Adrenal gland (tissue), 12 donors: ENCODE results near the gene RAMP2. TPM values are rescaled to one million over a fixed set of nuclear protein-coding genes. Genes with fewer than 3 reads are reported as not detected.

Experiments used
- DNase-seq, 7 donors: peaks; one replicate each; pipeline ENCODE4 v3.0.0-alpha.2; 2019 to 2020
- H3K27ac ChIP-seq, 5 donors: fragments of 200-600 bp; sonication (generic) in 4 of 5; 1 replicate in 3 of 5; 2 replicates in 2 of 5; pipeline versions ENCODE4 v1.5.1 to v1.8.0; 2016 to 2020; ENCODE audit warnings: mild to moderate bottlenecking in 1 of 5
- H3K27me3 ChIP-seq: fragments of 200-600 bp; 2 replicates; pipeline ENCODE4 v1.8.0; 2021
- H3K36me3 ChIP-seq, 2 donors: fragments of 200-600 bp; replicated peaks in 1 of 2; 1 replicate in 1 of 2; 2 replicates in 1 of 2; pipeline versions ENCODE4 v1.5.1 to v1.8.0; 2018 to 2022
- H3K4me1 ChIP-seq, 2 donors: fragments of 200-600 bp; replicated peaks in 1 of 2; 1 replicate in 1 of 2; 2 replicates in 1 of 2; pipeline versions ENCODE4 v1.5.1 to v1.8.0; 2018 to 2021
- H3K4me3 ChIP-seq, 4 donors: fragments of 200-600 bp; sonication (generic) in 3 of 4; one replicate each; pipeline ENCODE4 v1.5.1; 2016 to 2018
- H3K9me3 ChIP-seq, 3 donors: fragments of 200-600 bp; sonication (generic) in 1 of 3; replicated peaks in 1 of 3; 1 replicate in 2 of 3; 2 replicates in 1 of 3; pipeline versions ENCODE4 v1.5.1 to v1.8.0; 2016 to 2021
- CTCF ChIP-seq, 6 experiments: fragments of 450-650 bp in 4 of 6; fragments of 200-600 bp in 2 of 6; sonication (generic) in 1 of 6; IDR thresholded peaks; 1 replicate in 5 of 6; 2 replicates in 1 of 6; pipeline versions ENCODE4 v1.5.1 to v1.8.0; 2016 to 2021; ENCODE audit warnings: antibody characterized with exemption in 6 of 6, mild to moderate bottlenecking in 2 of 6, moderate library complexity in 1 of 6
- POLR2A ChIP-seq, 2 donors: fragments of 450-650 bp; IDR thresholded peaks; one replicate each; pipeline ENCODE4 v1.6.1; 2017; ENCODE audit warnings: antibody characterized with exemption in 2 of 2, mild to moderate bottlenecking in 2 of 2, moderate library complexity in 1 of 2
- WGBS, 4 donors: extraction: QIAGEN DNeasy Blood & Tissue Kit in 2 of 4; methylation state at CpG; one replicate each; pipeline versions ENCODE4 v1.1.5 to v1.1.7; 2013 to 2017; 5-methylcytosine and 5-hydroxymethylcytosine counted together
- intact Hi-C, 2 donors: fragments of 100-400 bp; cut with DNase I; formaldehyde crosslinking; loops; one replicate each; pipeline versions ENCODE4 v1.14.1 to v1.15.0; 2022 to 2023
- polyA plus RNA-seq, 3 donors: library from polyadenylated mRNA; stranded (reverse); fragments of 200-250 nt in 2 of 3; fragments of 350-450 nt in 1 of 3; fragmentation: Illumina TruSeq in 1 of 3; extraction: RNeasy Lipid Tissue Mini Kit (QIAGEN cat#74804) in 1 of 3; gene quantifications; one replicate each; pipeline ENCODE4 v1.2.3, GENCODE V29; 2013 to 2014
- total RNA-seq, 9 donors: library from RNA; depleted of rRNA in 4 of 9; stranded (reverse); fragments of >200 nt in 4 of 9; fragments of 120-200 nt in 1 of 9; fragmentation: NEBNext Ultra II Directional in 1 of 9; extraction: Animal tissue kit (Norgen Biotek cat#: 25700) in 1 of 9; gene quantifications; one replicate each; pipeline versions ENCODE4 v1.1.0 to v1.2.4, GENCODE V29; 2013 to 2023
- donor health status: healthy with polysubstance abuse.
- donor health status: Bipolar disorder and iron deficiency.
- donor health status: DM: yes; HTN: yes; CAD: no.
- donor health status: DM: no; HTN: no; CAD: no.
- donor health status: DM: no; HTN: no; CAD: no.
- donor health status: DM: yes; HTN: yes; CAD: no.

The RAMP2 gene
- total and polyA plus RNA-seq, 12 donors: 4.6 to 67.5 (median 22.3) TPM

- no peak for DNase-seq
- H3K4me1 ChIP-seq: peaks cover 9 to 21% of the 10 kb centered on the region in 2 donors
- no peaks in the 10 kb centered on the region for H3K9me3 ChIP-seq
- no peak overlapping the region for H3K4me3 ChIP-seq
- peaks cover 27% of the 10 kb centered on the region for H3K27me3 ChIP-seq
- TF ChIP-seq CTCF (IDR thresholded peaks at IDR 0.05): no peak
- TF ChIP-seq POLR2A (IDR thresholded peaks at IDR 0.05): no peak
- 83 to 95% (median 90%) methylated on average over 4 to 5 of the region's 5 CpGs for WGBS, 4 donors
- H3K27ac ChIP-seq: no peak overlapping the region
- intact Hi-C loops: loop anchor here in 1 of 2 donors (10.0 kb wide), 1 partner anchor 884 kb away; no protein-coding TSS in a partner anchor
- peaks cover 0 to 47% of the 10 kb centered on the region in 2 donors for H3K36me3 ChIP-seq
Measured at GRCh38 chr17:42778570-42778969, 17.5 kb downstream of the RAMP2 start.

DNA sequence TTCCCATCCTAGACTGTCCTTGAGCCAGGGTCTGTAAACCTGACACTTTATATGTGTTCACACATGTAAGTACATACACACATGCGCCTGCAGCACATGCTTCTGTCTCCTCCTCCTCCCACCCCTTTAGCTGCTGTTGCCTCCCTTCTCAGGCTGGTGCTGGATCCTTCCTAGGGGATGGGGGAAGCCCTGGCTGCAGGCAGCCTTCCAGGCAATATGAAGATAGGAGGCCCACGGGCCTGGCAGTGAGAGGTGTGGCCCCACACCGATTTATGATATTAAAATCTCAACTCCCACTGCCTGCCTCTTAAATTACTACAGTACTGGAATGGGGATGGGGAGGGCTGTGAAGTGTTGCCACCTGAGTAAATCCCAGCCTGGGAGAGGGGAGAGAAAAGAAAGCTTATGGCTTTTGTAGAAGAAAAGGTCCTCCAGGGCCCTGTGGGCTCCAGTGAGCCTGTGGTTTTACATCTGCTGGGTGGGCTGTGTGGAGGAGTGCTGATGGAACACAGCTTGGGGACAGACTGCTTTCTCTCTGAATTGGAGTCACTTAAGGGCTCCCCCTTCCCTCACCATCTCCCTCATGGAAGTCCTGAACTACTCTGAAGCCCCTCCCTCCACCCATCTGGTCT lies 18.4 kb downstream of the RAMP2 start:
- DNase-seq: no peak
- no peak overlapping the region for H3K27ac ChIP-seq
- WGBS, 4 donors: 71 to 85% (median 76%) methylated on average over 3 of the region's 3 CpGs
- H3K4me3 ChIP-seq: no peak overlapping the region
- peaks cover 0 to 47% of the 10 kb centered on the region in 2 donors for H3K36me3 ChIP-seq
- no peaks in the 10 kb centered on the region for H3K9me3 ChIP-seq
- peaks cover 1 to 17% of the 10 kb centered on the region in 2 donors for H3K4me1 ChIP-seq
- TF ChIP-seq POLR2A (IDR thresholded peaks at IDR 0.05): no peak
- TF ChIP-seq CTCF (IDR thresholded peaks at IDR 0.05): no peak
- peaks cover 36% of the 10 kb centered on the region for H3K27me3 ChIP-seq
- intact Hi-C loops: loop anchor here in 1 of 2 donors (10.0 kb wide), 1 partner anchor 885 kb away; no protein-coding TSS in a partner anchor

DNA sequence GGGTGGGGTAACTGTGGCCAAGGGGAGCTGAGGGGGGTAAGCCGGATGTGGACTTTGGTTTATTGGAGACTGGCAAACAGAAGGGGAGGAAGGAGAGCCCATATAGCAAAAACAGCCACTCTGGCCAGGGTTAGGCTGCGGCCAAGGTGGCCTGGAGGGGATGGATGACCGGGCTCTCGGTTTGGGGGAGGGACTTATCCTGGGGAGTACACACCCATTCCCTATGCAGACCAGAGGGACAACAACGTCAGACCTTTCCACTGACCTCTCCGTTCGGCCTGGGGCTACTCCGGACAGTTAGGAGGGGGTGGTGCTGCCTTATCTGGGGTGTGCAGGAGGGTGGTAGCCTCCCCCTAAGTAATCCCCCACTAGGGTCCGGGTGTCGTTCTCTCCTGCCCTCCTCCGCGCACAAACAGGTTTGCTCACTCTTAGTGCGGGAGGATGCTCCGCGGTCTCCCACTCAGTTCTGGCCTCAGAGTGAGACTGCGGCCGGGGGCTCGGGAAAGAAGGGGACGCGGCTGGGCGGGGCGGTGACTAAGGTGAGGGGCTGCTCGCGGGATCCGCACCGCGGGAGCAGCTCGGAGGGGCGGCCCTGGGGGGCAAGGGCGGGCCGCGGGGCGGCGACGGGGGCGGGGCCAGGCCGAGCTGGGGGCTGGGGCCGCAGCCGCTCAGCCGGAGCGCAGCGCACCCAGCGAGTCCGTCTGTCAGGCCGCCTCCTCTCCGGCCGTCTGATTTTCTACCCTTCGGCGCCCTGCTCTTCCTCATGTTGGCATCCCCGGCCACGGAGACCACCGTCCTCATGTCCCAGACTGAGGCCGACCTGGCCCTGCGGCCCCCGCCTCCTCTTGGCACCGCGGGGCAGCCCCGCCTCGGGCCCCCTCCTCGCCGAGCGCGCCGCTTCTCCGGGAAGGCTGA lies 19.2 kb downstream of the RAMP2 start, which contains the start of gene WNK4:
TSS of gene WNK4 (plus strand) at position 675 of the 915 bp plus-strand sequence. CDS start at position 764, 89 bp downstream.
- WGBS, 4 donors: 9 to 55% (median 23%) methylated on average over 6 to 63 of the region's 65 CpGs
- H3K27ac ChIP-seq: no peak within 1 kb of the TSS
- peaks cover 39% of the 10 kb centered on the region for H3K27me3 ChIP-seq
- DNase-seq: no peak
- peak within 1 kb of the TSS in 1 of 4 donors; percentile 38 for H3K4me3 ChIP-seq
- peaks cover 0 to 16% of the 10 kb centered on the region in 2 donors for H3K4me1 ChIP-seq
- no peaks in the 10 kb centered on the region for H3K9me3 ChIP-seq
- TF ChIP-seq CTCF (IDR thresholded peaks at IDR 0.05) (no peak), POLR2A (IDR thresholded peaks at IDR 0.05) (no peak)
- intact Hi-C loops: loop anchor here in 1 of 2 donors (10.0 kb wide), 1 partner anchor 885 kb away; no protein-coding TSS in a partner anchor
- H3K36me3 ChIP-seq: peaks cover 0 to 46% of the 10 kb centered on the region in 2 donors
